Measurements from ENCODE around the gene RAB3D. TPM values are rescaled to one million over a fixed set of nuclear protein-coding genes. Genes with fewer than 3 reads are reported as not detected.
"Not testable (repeated sequence)": the region's sequence is repeated elsewhere in the genome, so short reads cannot be mapped to it uniquely, and the experiment has no call there.

The RAB3D gene
- total RNA-seq, 2 donors from 2014 or later, result 33.9 to 81.2 TPM

DNA sequence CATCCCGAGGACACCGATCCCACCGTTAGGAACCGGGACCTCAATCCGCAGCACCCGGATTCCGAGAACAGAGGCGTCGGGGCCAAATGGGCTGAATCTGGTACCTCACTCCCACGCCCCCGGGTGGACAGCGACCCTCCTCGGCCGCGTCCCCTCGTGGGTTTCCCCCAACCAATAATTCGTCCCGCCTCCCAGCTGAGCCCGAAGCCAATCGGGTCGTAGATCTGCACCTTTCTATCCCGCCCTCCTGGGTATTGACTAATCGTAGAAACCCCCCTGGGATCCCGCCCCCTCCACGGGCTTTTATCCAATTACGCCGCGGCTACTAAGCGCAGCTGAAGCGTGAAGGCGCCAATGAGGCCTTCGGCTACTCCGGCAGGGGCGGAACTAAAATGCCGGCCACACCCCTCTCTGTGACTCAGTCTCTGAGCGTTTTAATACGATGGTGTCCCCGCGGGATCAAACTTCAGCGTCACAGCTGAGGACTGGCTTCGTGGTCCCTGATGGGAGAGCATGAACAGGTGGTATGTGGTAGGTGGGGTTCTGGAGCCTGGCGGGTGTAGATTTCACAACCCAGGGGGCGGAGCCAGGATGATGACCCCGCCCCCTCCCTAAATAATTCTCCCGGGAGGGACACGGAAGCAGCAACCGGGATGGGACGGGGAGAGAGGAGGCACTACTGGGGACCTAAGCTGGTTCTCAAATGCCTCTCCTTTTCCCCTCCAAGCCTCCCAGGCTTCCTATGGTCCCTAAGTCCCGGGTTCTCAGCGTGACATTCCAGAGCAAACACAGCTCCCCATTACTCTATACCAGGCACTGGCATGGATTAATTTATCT lies 6.9 kb upstream of the RAB3D start, which contains the start of the genes CCDC159 and TMEM205:
Gene CCDC159 (plus strand): TSS at position 416 of the 837 bp plus-strand sequence. CDS start 88 bp downstream, at position 504.
Gene TMEM205 (minus strand): TSS at position 165 of the 837 bp plus-strand sequence. CDS start 649 bp downstream, outside the sequence.
- peak; percentile 99 for DNase-seq (ENCODE audit: low spot score)
- WGBS, result 0% methylated on average over 50 of the region's 50 CpGs
- Histone ChIP-seq H3K27me3 (replicated peaks; ENCODE audit: insufficient read depth) (no peaks in the 10 kb centered on the region), H3K36me3 (no peaks in the 10 kb centered on the region), H3K4me3 (peak within 1 kb of the TSS; percentile 49 to 66), H3K4me1 (replicated peaks) (peaks cover 17% of the 10 kb centered on the region), H3K9me3 (no peaks in the 10 kb centered on the region), H3K27ac (peak within 1 kb of the TSS; percentile 83 to 88)
- TF ChIP-seq, protein P1, sequence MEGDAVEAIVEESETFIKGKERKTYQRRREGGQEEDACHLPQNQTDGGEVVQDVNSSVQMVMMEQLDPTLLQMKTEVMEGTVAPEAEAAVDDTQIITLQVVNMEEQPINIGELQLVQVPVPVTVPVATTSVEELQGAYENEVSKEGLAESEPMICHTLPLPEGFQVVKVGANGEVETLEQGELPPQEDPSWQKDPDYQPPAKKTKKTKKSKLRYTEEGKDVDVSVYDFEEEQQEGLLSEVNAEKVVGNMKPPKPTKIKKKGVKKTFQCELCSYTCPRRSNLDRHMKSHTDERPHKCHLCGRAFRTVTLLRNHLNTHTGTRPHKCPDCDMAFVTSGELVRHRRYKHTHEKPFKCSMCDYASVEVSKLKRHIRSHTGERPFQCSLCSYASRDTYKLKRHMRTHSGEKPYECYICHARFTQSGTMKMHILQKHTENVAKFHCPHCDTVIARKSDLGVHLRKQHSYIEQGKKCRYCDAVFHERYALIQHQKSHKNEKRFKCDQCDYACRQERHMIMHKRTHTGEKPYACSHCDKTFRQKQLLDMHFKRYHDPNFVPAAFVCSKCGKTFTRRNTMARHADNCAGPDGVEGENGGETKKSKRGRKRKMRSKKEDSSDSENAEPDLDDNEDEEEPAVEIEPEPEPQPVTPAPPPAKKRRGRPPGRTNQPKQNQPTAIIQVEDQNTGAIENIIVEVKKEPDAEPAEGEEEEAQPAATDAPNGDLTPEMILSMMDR (IDR thresholded peaks at IDR 0.05), result peak in 1 of 4 experiments; percentile 14
- TF ChIP-seq POLR2AphosphoS5 (IDR thresholded peaks at IDR 0.05), result peak; percentile 99
- TF ChIP-seq POLR2A (IDR thresholded peaks at IDR 0.05), result peak; percentile 88
- intact Hi-C loops (cut with DNase I), result no loop called here

- WGBS, result 39% methylated on average over 15 of the region's 15 CpGs
- no peaks in the 10 kb centered on the region for H3K9me3 ChIP-seq
- H3K4me3 ChIP-seq, result peak overlapping the region; percentile 49 to 66
- TF ChIP-seq POLR2AphosphoS5 (IDR thresholded peaks at IDR 0.05), result no peak
- TF ChIP-seq POLR2A (IDR thresholded peaks at IDR 0.05), result no peak
- TF ChIP-seq, protein P1 (IDR thresholded peaks at IDR 0.05), result no peak
- intact Hi-C loops (cut with DNase I), result no loop called here
- no peaks in the 10 kb centered on the region for H3K27me3 ChIP-seq (replicated peaks; ENCODE audit: insufficient read depth)
- H3K27ac ChIP-seq, result peak overlapping the region; percentile 83 to 88
- no peak for DNase-seq (ENCODE audit: low spot score)
- H3K36me3 ChIP-seq, result no peaks in the 10 kb centered on the region
- H3K4me1 ChIP-seq (replicated peaks), result peaks cover 17% of the 10 kb centered on the region
Observed at GRCh38 chr19:11345122-11345803, 5.8 kb upstream of the RAB3D start.

DNA sequence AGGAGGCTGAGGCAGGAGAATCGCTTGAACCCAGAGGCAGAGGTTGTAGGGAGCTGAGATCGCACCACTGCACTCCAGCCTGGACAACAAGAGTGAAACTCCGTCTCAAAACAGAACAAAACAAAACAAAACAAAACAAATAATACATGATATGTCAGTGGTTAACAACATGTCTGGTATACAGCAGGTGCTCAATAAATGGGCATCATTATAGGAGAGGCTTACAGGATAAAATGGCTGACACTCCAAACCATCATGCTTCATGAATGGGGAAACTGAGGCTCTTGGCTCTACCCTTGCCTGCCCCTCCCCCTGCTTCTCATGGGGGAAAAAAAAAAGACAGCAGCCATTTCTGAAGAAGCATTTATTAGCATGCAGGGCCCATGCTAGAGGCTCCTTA lies 3.0 kb upstream of the RAB3D start:
- Histone ChIP-seq H3K9me3 (no peaks in the 10 kb centered on the region), H3K36me3 (no peaks in the 10 kb centered on the region), H3K27me3 (replicated peaks; ENCODE audit: insufficient read depth) (no peaks in the 10 kb centered on the region), H3K4me1 (replicated peaks) (peaks cover 20% of the 10 kb centered on the region), H3K27ac (peak overlapping the region in 1 of 2 donors; percentile 88), H3K4me3 (no peak overlapping the region)
- no peak for DNase-seq (ENCODE audit: low spot score)
- 93% methylated on average over 3 of the region's 3 CpGs for WGBS
- intact Hi-C loops (cut with DNase I), result no loop called here
- TF ChIP-seq POLR2AphosphoS5 (IDR thresholded peaks at IDR 0.05) (no peak), POLR2A (IDR thresholded peaks at IDR 0.05) (no peak)
- TF ChIP-seq, protein P1 (IDR thresholded peaks at IDR 0.05), result no peak

DNA sequence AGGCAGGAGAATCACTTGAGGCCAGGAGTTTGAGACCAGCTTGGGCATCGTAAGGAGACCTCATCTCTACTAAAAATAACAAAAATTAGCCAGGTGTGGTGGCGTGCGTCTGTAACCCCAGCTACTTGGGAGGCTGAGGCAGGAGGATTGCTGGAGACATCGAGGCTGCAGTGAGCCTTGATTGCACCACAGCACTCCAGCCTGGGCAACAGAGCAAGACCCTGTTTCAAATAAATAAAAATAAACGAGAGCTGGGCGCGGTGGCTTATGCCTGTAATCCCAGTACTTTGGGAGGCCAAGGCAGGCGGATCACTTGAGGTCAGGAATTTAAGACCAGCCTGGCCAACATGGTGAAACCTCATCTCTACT lies 626 bp upstream of the RAB3D start:
- Histone ChIP-seq H3K4me1 (replicated peaks) (peaks cover 16% of the 10 kb centered on the region), H3K27ac (peak overlapping the region; percentile 87 to 90), H3K36me3 (peaks cover 0 to 13% of the 10 kb centered on the region in 2 donors)
- 91% methylated on average over 8 of the region's 8 CpGs for WGBS
- H3K9me3 ChIP-seq; DNase-seq (ENCODE audit: low spot score); H3K27me3 ChIP-seq (replicated peaks; ENCODE audit: insufficient read depth); H3K4me3 ChIP-seq; intact Hi-C loops (cut with DNase I): not testable (repeated sequence)

DNA sequence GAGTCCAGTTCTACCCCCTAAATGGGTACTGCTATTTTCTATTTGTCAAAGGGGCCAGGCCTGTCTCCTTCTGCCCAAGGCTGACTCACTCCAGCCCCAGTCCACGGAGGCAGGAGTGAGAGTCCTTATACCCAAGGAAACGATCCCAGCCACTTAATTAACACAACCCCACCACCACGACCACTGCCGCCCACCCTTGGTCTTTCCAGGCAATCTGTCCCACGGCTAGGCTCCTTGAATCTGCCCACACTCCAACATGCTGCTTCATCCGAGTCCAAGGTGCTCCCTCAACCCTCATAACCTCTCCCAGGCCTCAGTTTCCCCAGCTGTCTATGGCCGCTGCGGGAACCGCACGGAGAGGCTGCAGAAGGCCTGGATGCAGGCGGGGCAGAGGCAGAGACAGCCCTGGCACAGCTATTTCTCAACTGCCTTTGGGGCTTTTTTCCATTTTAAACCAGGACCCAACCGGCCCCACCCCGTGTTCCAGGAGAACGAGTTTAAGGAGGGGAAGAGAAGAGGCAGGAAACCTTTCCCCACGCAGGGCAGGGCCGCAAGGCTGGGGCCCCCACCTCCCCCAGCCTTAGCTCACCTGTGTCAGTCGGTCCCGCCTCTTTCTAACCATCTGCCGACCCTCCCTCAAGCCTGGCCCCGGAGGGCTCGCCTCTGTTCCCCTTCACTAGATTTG lies 746 bp downstream of the RAB3D start:
- intact Hi-C loops (cut with DNase I), result loop anchor here (5.0 kb wide), 1 partner anchor 39 kb away; no protein-coding TSS in a partner anchor
- peaks cover 0 to 14% of the 10 kb centered on the region in 2 donors for H3K36me3 ChIP-seq
- peak; percentile 18 for TF ChIP-seq POLR2A (IDR thresholded peaks at IDR 0.05)
- TF ChIP-seq, protein P1 (IDR thresholded peaks at IDR 0.05), result no peak
- DNase-seq (ENCODE audit: low spot score), result peak; percentile 48
- H3K27me3 ChIP-seq (replicated peaks; ENCODE audit: insufficient read depth), result no peaks in the 10 kb centered on the region
- H3K9me3 ChIP-seq, result no peaks in the 10 kb centered on the region
- H3K27ac ChIP-seq, result peak overlapping the region; percentile 87 to 90
- peak overlapping the region; percentile 75 to 83 for H3K4me3 ChIP-seq
- WGBS, result 11% methylated on average over 21 of the region's 21 CpGs
- peaks cover 7% of the 10 kb centered on the region for H3K4me1 ChIP-seq (replicated peaks)
